HK-2 (cell line): ENCODE data around the gene FLNB.

Source experiments
- DNase-seq: peaks from one replicate; pipeline ENCODE4 v3.0.0-alpha.2; 2018; ENCODE audit not compliant: unreplicated experiment

Gene FLNB

GRCh38 chr3:58135712-58136543, 127.7 kb downstream of the FLNB start:
- DNase-seq, result no peak

- DNase-seq, result no peak
Observed at GRCh38 chr3:58137306-58137705, 129.1 kb downstream of the FLNB start.

GRCh38 chr3:58141766-58142345, 133.6 kb downstream of the FLNB start:
- no peak for DNase-seq

- no peak for DNase-seq
Observed at GRCh38 chr3:58143417-58144055, 135.3 kb downstream of the FLNB start.

GRCh38 chr3:58144478-58145325, 136.5 kb downstream of the FLNB start:
- DNase-seq, result no peak

GRCh38 chr3:58148049-58148448, 139.8 kb downstream of the FLNB start:
- no peak for DNase-seq

- DNase-seq, result no peak
Observed at GRCh38 chr3:58150130-58150809, 142.0 kb downstream of the FLNB start.

GRCh38 chr3:58150810-58151199, 142.6 kb downstream of the FLNB start:
- no peak for DNase-seq

GRCh38 chr3:58151637-58152036, 143.4 kb downstream of the FLNB start:
- no peak for DNase-seq

- no peak for DNase-seq
Observed at GRCh38 chr3:58152225-58153015, 144.2 kb downstream of the FLNB start.

GRCh38 chr3:58153371-58153770, 145.1 kb downstream of the FLNB start:
- no peak for DNase-seq

GRCh38 chr3:58154626-58155449, 146.6 kb downstream of the FLNB start:
- no peak for DNase-seq

- DNase-seq, result no peak
Observed at GRCh38 chr3:58155838-58156237, 147.6 kb downstream of the FLNB start.

GRCh38 chr3:58157700-58158099, 149.5 kb downstream of the FLNB start:
- DNase-seq, result no peak

GRCh38 chr3:58158442-58159153, 150.4 kb downstream of the FLNB start:
- DNase-seq, result no peak

GRCh38 chr3:58160399-58160798, 152.2 kb downstream of the FLNB start:
- no peak for DNase-seq

GRCh38 chr3:58161435-58162398, 153.5 kb downstream of the FLNB start:
- peak; percentile 85 for DNase-seq

- DNase-seq, result no peak
Observed at GRCh38 chr3:58163234-58163633, 155.0 kb downstream of the FLNB start.
